HG03139 (cell line): ENCODE measurements around the gene ZSWIM4.
"Not testable (repeated sequence)": the region's sequence is repeated elsewhere in the genome, so short reads cannot be mapped to it uniquely, and the experiment has no call there.

Source experiments
- ATAC-seq: cut with Tn5 transposase; IDR thresholded peaks from one replicate; pipeline ENCODE4 v1.9.1; 2021; ENCODE audit not compliant: unreplicated experiment

The ZSWIM4 gene

DNA sequence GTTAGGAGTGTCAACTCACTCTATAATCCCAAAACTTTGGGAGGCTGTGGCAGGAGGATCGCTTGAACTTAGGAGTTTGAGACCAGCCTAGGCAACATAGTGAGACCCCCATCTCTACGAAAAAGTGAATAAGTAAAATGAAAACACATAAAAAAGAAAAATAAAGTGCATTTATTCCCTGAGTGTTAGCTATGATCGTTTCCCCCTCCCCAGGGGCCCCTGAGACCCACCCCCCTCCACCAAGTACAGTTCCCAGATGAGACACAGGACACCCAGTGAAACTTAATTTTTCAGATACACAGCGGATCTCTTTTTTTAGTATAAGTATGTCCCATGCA, 53.1 kb downstream of the ZSWIM4 start:
- no peak for ATAC-seq

DNA sequence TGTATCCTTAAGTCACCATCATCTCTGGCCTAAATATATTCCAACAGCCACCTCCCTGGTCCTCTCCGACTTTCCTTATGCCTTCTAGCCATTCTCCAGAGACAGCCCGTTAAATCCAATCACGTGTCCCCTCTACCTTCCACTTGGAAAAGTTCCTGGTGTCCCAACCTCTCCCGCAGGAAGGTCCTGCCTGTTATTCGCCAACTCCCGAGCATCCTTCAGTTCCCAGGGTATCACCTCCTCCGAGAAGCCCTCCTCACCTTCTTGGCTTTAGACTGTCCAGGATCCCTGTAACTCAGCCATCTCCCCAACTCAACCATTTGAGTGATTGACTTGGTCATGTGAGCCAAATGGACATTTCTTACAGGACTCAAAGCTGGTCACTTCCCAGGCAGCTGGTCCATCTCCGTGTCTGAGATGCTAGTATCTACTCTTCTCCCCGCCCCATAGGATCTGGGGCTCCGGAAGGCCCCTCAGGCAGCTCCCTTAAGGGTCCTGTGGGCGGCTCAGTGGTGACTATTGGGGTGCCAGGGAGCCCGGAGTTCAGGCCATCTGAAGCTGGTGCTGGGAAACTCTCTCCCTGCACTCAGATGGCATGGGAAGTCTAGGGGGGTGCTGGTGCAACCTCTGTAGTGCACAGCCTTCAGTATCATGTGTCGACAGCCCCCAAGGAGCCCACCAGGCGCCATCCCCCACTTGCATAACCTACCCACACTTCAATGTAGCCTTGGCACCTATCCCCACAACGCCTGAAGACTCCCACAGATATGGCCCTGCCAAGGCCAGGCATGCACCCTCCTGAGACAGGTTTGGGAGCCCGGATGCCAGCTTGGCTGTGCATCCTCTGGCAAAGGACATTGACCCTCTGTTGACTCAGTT, 53.8 kb downstream of the ZSWIM4 start:
- ATAC-seq = no peak

DNA sequence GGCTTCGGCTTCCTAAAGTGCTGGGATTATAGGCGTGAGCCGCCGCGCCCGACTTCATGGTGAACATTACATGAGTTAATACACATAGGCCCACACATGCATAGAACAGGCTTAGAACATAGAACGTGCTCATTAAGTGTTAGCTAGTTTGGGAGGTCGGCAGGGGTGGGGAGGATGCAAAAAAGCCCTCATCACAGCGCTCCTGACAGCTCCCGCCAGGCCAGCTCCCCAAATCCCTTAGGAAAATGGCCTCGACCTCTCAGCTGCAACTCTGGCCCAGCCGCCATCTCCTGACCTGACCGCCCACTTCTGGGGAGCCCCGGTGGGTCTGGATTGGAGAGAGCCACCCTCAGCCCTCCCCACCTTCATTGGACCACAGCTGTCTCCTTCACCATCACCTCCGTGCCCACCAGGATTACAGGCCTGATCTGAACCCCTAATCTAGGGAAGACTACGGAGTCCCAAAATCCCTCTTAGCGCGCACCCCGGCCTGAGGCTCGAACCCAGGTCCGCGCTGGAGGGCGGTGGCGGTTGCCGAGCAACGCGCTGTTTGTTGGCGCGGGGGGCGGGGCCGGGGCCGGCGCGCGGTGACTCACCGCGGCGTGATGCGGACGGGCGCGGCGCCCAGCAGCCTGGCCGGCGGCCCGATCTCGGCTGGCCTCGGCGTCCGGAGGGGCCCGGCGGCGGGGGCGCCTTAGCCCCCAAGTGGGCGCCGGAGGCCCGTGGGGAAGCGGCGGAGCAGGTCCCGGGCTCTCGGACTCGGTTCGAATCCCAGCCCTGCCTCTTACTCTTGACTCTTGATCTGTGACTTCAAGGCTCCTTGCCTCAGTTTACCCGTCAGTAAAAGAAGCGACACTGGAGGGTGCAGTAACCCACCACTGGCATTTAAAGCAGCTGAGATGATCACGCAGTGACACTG, 55.0 kb downstream of the ZSWIM4 start:
- no peak for ATAC-seq

DNA sequence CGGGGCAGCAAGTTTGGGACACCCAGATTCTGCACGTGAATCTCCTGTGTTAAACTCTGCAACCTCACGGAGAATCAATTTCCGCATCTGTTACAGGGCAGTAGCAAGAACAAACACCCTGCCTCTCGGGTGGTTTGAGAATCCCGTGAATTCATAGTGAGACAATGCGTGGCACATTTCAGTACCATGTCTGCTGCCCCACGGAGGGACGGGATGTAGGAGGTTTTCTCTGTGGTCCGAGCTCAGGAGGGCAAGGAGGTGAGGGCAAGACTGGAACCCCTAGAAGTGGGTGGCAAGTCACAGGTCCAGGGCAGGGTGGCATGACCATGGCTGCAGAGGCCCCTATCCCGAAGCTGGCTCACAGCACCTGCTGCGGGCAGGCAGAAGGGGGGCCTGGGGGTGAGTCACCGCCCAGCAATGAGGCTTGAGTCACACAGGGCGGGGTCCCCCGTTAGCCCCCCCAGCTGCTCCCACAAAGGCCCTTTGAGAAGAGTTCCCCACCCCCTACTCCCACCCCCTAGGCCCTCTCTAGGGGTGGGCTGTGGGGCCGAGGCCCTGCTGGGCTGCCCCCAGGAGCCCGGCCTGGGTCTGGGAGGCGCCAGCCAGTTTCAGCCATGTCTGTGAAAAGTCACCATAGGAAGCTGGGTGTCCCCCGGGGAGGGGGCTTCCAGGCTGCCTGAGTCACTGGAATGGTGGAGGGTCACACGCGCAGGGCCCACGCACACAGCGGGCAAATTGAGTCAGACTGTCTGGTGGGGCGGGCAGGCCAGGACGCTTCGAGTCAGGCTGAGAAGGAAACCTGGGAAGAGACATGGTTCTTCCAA, 55.9 kb downstream of the ZSWIM4 start:
- no peak for ATAC-seq

DNA sequence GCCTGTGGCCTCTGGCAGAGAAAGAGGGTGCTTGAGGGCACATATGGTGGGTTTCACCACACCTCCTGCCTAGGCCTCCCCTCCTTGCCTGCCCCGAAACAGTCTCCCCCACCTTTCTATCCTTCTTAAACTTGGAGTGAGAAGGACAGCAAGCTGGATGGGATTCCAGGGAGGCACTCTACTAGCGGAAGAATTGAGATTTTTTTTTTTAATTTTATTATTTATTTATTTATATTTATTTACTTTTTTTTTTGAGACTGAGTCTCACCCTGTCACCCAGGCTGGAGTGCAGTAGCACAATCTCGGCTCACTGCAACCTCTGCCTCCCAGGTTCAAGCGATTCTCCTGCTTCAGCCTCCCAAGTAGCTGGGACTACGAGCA, 56.5 kb downstream of the ZSWIM4 start:
- ATAC-seq = not testable (repeated sequence)

DNA sequence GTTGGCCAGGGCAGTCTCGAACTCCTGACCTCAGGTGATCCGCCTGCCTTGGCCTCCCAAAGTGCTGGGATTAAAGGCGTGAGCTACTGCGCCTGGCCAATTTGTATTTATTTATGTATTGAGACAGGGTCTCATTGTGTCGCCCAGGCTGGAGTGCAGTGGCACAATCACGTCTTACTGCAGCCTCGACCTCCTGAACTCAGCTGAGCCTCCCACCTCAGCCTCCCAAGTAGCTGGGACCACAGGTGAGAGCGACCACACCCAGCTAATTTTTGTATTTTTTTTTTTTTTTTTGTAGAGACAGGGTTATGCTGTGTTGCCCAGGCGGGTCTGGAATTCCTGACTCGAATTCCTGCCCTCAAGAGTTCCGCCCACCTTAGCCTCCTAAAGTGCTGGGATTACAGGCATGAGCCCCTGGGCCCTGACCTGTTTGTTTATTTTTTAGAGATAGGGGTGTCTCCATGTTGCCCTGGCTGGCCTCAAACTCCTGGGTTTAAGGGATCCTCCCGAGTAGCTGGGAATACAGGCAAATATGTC, 57.0 kb downstream of the ZSWIM4 start:
- ATAC-seq = not testable (repeated sequence)

DNA sequence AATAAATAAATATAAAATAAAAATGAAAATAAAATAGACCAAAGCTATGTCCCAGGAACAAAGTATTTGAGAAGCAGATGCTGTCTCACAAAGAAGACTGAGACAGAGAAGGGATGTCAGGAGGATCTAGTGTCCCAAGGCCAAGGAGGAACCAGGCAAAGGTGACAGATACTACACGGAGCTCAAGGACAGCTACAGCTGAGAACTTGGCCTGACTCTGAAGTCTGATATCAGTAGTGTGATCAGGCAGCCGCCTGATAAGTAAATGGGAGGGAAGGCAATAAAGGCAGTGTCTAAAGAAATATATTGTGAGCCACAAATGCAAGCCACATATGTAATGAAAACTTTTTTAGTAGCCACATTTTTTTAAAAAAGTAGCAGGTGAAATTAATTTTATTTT, 61.3 kb downstream of the ZSWIM4 start:
- ATAC-seq = no peak

DNA sequence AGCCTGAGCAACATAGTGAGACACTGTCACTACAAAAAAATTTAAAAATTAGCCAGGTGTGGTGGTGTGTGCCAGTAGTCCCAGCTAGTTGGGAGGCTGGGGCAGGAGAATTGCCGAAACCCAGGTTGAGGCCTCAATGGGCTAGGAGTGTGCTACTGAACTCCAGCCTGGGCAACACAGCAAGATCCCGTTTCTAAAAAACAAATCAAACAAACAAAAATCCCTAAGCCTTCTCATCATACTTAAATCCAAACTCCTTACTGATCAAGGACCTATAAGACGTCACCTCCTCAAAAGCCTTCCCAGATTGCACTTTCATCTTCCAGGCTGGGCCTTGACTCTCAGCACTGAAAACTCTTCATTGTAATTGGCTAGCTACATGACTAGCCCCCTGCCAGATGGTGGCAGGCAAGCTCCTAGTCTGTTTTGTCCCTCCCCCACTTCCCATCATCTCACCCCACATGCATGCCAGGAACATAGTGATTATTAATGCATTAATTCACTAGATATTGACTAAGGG, 64.2 kb downstream of the ZSWIM4 start:
- no peak for ATAC-seq

DNA sequence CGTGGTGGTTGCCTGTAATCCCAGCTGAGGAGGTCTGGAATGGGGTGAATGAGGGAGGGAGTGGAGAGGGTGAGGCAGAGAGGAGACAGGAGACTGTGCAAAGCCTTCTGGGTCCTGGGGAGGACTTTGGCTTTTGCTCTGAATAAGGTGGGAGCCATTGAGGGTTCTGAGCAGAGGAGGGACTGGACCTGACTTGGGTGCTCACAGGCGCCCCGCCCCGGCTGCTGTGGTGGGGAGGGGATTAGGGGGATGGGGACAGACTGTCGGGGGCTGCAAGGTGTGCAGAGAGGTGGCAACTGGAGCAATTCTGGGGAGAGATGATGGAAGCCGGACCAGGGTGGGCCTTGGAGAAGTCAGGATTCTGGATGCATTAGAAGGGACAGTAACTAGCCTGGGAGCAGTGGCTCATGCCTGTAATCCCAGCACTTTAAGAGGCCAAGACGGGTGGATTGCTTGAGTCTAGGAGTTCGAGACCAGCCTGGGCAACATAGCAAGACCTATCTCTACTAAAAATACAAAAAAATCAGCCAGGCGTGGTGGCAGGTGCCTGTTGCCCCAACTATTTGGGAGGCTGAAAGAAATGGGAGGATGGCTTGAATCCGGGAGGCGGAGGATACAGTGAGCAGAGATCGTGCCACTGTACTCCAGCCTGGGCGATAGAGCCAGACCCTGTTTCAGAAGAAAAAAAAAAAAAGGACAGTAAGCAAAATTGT, 65.6 kb downstream of the ZSWIM4 start:
- no peak for ATAC-seq

DNA sequence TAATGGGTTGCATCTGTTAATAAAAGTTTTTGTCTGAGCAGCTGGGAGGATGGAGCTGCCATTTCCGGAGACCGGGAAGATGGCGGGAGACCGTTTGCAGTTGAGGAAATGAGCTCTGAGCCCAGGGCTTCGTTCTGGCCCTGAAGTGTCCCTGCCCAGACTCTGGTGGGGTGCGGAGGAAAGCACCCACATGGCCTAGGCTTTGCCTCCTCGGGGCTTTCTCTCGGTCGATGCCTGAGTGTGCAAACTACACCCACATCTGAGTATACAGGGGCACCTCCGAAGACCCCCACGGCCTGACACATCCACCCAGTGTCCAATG, 66.1 kb downstream of the ZSWIM4 start:
- ATAC-seq = no peak

DNA sequence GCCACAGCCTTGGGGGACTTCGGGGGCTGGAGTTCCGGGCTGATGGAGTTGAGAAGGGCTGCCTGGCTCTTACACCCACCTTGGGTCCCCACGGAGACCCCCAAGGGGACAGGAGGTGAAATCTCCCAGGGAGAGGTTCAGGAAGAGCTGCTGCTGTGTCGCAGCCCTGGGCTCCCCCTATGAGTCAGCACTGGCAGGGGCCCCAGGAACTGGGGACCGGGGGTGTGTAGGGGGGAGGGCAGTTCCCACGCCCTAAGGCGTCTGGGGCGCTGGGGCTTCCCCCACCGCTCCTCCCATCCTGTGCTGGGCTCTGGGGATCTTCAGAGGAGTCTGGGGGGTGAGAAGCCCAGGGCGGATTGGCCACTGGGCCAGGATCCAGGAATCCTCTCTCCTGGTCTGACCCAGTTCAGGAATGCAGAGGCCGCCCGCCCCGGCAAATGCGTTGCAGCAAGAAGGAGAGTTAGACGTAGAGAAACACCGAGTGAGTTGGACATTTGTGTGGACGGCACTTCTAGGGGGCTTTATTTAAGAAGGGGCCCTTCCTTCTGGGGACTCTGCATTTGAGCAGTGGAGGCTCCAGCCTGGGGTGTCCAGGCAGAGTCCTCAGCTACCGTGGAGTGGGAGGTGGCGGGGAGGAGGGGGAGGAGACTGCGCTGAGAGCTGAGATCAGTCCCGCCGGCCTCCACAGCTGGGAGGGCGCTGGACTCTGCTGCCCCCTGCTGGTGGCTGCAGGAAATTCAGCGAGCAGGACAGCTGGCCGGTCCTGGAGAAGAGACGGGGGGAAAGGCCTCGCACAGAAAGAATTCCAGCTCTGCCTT, 66.7 kb downstream of the ZSWIM4 start:
- ATAC-seq = peak; percentile 70

DNA sequence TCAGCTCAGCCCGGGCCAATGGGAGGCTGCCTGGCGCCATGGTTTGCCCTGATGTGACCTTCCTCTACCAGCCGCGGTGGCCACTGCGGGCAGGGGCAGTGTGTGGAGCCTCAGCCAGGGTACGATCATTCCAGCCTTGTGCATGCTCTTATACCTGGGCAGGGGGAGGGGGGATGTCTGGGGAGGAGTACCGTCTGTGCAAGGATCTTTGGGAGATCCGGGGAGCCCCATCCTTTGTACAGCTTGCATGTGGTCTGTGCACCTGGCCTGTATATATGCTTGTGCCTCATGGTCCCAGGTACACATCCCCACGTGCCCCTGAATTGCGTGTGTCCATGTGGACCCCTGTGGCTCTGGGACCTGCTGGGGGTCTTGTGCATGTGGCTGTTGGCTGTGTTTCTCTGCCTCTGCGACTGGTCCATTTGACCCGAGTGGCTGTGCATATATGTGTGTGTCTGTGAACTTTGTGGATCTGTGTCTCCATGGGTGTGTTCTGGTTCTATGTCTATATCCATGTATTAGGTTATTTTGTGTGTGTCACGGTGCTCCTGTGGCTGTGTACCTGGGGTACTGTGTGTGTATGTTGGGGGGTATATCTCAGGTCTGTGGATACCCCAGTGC, 68.9 kb downstream of the ZSWIM4 start:
- ATAC-seq = no peak

DNA sequence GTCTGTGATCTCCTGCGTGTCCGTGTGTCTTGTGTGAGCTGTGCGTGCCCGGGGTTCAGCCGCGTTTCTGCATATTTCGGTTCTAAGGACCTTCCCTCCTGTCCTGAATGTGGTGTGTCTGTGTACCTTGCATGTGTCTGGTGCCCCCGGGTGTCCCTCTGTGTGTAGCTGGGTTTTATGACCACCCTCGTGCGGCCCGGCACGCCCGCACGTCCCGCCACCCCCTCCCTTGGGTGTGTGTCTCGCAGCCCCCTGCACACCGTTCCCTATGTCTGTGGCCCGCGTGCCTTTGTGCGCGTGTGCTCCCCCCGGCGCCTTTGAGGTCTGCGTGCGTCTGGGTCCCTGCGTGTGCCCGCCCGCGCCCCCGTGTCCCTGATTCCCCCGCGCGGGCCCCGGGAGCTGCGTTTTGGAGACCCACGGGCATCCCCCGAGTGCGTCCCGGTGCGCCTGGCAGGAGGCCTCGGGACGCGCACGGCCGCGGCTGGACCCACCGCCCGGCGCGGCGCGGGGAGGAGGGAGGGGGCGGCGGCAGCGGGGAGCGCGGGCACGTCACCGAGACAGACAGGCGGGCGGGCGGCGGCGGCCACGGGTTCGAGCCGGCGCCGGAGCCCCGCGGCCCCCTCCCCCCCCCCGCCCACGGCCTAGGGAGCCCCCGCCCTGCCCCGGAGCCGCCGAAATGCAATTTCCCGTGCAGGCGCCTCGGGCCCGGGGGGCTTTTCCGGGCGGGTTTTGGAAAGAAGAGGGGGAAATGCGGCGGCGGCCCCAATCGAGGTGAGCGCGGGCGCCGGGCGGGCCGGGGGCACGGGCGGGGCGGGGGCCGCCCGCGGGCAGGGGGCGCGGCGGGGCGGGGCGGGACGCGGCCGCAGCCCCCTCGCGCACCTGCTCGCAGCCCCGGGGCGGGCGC, 69.7 kb downstream of the ZSWIM4 start:
- no peak for ATAC-seq

DNA sequence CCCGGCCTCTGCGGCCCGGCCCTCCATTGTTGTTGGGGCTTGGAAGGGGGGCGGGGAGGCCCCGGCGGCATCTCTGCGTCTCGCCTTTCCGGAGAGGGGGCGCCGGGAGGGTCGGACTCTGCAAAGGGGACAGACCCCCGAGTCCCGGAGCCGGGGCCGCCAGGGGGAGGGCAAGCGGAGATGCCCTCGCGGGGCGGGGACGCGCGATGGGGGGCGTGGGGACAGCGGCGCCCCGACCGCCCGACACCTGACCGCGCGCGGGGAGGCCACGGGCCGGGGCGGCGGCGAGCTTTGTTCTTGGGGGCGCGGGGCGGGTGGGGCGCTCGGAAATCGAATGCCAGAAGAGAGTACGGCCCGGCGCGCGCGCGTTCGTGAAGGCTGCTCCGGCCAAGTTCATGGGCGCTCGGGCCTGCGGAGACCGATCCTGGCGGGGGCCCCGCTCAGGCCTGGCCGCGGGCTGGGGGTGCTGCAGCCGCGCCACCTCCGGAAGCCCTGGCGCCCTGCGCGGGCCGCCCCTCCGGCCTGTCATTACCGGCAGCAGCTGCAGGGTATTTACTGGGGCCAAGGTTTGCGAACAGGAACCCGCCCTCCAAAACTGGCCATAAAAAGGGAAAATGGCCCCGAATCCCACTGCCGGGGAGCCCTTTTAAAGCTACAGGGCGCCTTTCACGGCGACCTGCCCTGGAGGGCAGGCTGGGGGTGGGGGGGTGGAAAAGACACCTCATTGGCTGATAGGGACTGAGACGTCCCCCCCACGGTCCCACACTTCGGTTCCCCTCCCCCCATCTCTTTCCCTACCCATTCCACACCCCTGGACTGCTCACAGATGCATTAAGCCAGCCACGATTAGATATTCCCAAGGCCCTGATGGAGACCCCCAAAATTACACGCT, 70.6 kb downstream of the ZSWIM4 start:
- no peak for ATAC-seq

DNA sequence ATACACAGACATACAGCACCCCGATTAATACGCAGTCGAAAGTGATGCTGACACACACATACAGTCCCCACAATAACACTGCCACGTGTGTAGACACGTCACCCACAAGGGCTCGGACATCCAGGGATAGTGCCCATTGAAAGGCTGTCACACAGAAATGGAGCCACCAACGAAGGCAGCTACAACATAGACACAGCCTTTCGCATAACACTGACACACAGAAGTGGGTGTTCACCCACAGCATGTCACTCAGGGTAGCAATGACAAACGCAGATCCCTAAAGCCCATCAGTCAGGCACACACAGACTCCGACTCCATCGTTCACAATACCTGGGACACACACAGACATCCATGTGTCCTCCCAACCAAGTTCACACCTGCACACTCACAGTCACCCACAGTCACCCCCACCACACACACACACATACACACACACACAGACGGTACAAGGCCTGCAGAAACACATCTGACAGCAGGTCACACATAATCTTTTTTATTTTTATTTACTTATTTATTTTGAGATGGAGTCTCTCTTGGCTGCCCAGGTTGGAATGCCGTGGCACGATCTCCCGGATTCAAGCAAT, 71.3 kb downstream of the ZSWIM4 start:
- ATAC-seq = no peak

DNA sequence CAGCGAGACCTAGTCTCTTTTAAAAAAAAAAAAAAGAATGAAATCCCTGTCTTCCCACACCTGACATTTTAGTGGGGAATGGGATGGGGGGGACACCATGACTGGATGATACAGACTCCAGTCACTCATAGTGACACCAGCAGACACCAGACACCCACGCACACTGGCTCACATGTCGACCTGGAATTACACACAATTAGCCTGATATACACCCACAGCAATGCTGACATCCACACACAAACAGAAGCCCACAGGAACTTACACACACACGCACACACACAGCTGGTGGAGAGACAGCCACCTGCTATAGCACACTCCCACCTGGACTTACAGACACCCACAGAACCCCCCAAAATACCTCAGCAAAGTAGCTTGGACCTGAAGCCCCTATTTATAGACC, 73.4 kb downstream of the ZSWIM4 start:
- ATAC-seq = no peak

DNA sequence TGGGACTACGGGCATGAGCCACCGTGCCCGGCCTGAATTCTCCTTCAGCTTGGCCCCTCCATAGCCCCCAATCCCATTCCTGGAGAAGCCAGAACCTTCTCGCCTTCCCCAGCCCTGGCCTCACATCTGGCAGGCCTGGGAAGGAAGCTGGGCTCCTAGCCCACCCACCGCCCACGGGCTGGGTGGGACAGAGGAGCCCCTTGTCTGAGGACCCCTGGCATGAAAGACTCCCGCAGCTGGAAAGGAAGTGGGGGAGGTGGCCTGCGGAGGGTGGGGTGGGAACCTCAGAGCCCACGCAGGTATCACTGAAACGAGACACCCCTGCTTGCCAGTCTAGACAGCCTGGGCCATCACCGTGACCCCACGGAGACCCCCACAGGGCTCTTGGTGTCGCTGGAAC, 74.0 kb downstream of the ZSWIM4 start:
- ATAC-seq = no peak
